Activated CD4-positive, alpha-beta T cell treated with anti-CD3 and anti-CD28 coated beads, Interleukin-2, amount 10 ng/mL, durations not matched to agents 7 days and 5 days (primary cell): ENCODE measurements around the gene PAPSS1. TPM values are rescaled to one million over a fixed set of nuclear protein-coding genes. Genes with fewer than 3 reads are reported as not detected.
"Not testable (repeated sequence)": the region's sequence is repeated elsewhere in the genome, so short reads cannot be mapped to it uniquely, and the experiment has no call there.

Experiments
- CTCF ChIA-PET: fragments of 350-600 bp; sonication (Branson Sonifier 250); formaldehyde crosslinking; loops from one replicate; lab custom pipeline; 2021; ENCODE audit warnings: antibody characterized with exemption; lab: Charles Lee
- POLR2A ChIA-PET: fragments of 350-600 bp; sonication (Branson Sonifier 250); formaldehyde crosslinking; loops from one replicate; lab custom pipeline; 2021; ENCODE audit warnings: antibody characterized with exemption; lab: Charles Lee
- DNase-seq: peaks from one replicate; pipeline ENCODE4 v3.0.0-alpha.2; 2020
- H3K27ac Mint-ChIP-seq: one replicate; pipeline ENCODE4 v1.8.0; 2021; ENCODE audit warnings: mild to moderate bottlenecking, moderate library complexity, mixed read lengths
- H3K27me3 Mint-ChIP-seq: one replicate; pipeline ENCODE4 v1.8.0; 2021; ENCODE audit warnings: mixed read lengths
- H3K36me3 Mint-ChIP-seq: one replicate; pipeline ENCODE4 v1.8.0; 2021; ENCODE audit warnings: low read depth, mixed read lengths
- H3K4me1 Mint-ChIP-seq: one replicate; pipeline ENCODE4 v1.8.0; 2021; ENCODE audit warnings: mixed read lengths
- H3K4me3 Mint-ChIP-seq: one replicate; pipeline ENCODE4 v1.8.0; 2021; ENCODE audit warnings: mild to moderate bottlenecking, moderate library complexity, mixed read lengths
- H3K9me3 Mint-ChIP-seq: one replicate; pipeline ENCODE4 v1.8.0; 2021; ENCODE audit warnings: mixed read lengths
- total RNA-seq, 2 experiments: library from RNA; stranded (reverse); gene quantifications; one replicate each; pipeline ENCODE4 v1.2.3, GENCODE V29; 2021

The PAPSS1 gene
- total RNA-seq, 2 experiments from 2014 or later: 17.5 to 19.6 TPM

DNA sequence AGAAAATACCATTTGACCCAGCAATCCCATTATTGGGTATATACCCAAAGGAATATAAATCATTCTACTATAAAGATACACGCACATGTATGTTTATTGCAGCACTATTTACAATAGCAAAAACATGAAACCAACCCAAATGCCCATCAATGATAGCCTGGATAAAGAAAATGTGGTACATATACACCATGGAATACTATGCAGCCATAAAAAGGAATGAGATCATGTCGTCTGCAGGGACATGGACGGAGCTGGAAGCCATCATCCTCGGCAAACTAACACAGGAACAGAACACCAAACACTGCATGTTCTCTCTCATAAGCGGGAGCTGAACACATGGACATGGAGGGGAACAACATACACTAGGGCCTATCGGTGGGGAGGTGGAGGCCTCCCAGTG, 23.8 kb downstream of the PAPSS1 start:
- H3K27me3 Mint-ChIP-seq, POLR2A ChIA-PET, H3K9me3 Mint-ChIP-seq, H3K27ac Mint-ChIP-seq, H3K4me3 Mint-ChIP-seq, H3K4me1 Mint-ChIP-seq, DNase-seq: not testable (repeated sequence)
- CTCF ChIA-PET: interaction anchor here (1.1 to 1.3 kb wide), 2 partner anchors 20 to 24 kb away, joined by 3 read pairs; partner anchors contain the start of gene PAPSS1
- peaks cover 41% of the 10 kb centered on the region for H3K36me3 Mint-ChIP-seq

GRCh38 chr4:107693132-107693531, 26.9 kb downstream of the PAPSS1 start:
- ChIA-PET POLR2A (no interaction called here), CTCF (no interaction called here)
- Mint-ChIP-seq H3K9me3 (peaks cover 6% of the 10 kb centered on the region), H3K27me3 (no peaks in the 10 kb centered on the region), H3K27ac (no peak overlapping the region), H3K4me1 (peaks cover 7% of the 10 kb centered on the region), H3K36me3 (peaks cover 23% of the 10 kb centered on the region), H3K4me3 (no peak overlapping the region)
- no peak for DNase-seq

- H3K4me3 Mint-ChIP-seq: no peak overlapping the region
- H3K9me3 Mint-ChIP-seq: peaks cover 3% of the 10 kb centered on the region
- no peaks in the 10 kb centered on the region for H3K27me3 Mint-ChIP-seq
- ChIA-PET CTCF (no interaction called here), POLR2A (no interaction called here)
- H3K27ac Mint-ChIP-seq: no peak overlapping the region
- peaks cover 19% of the 10 kb centered on the region for H3K36me3 Mint-ChIP-seq
- no peak for DNase-seq
- H3K4me1 Mint-ChIP-seq: peaks cover 7% of the 10 kb centered on the region
These were observed 27.8 kb downstream of the PAPSS1 start for GRCh38 chr4:107692202-107692601.

- H3K9me3 Mint-ChIP-seq: peaks cover 3% of the 10 kb centered on the region
- ChIA-PET CTCF (interaction anchor here (1.0 kb wide), 1 partner anchor 51 kb away, joined by 3 read pairs; no protein-coding TSS in a partner anchor), POLR2A (no interaction called here)
- DNase-seq: no peak
- peaks cover 7% of the 10 kb centered on the region for H3K4me1 Mint-ChIP-seq
- H3K27me3 Mint-ChIP-seq: no peaks in the 10 kb centered on the region
- peaks cover 18% of the 10 kb centered on the region for H3K36me3 Mint-ChIP-seq
- H3K27ac Mint-ChIP-seq: no peak overlapping the region
- H3K4me3 Mint-ChIP-seq: no peak overlapping the region
These were observed 28.7 kb downstream of the PAPSS1 start for GRCh38 chr4:107691378-107691777.

GRCh38 chr4:107689912-107690587, 30.0 kb downstream of the PAPSS1 start:
- DNase-seq: no peak
- POLR2A ChIA-PET: no interaction called here
- CTCF ChIA-PET: interaction anchor here (1.0 kb wide), 1 partner anchor 50 kb away, joined by 3 read pairs; no protein-coding TSS in a partner anchor
- no peak overlapping the region for H3K4me3 Mint-ChIP-seq
- H3K4me1 Mint-ChIP-seq: peaks cover 7% of the 10 kb centered on the region
- no peaks in the 10 kb centered on the region for H3K27me3 Mint-ChIP-seq
- no peak overlapping the region for H3K27ac Mint-ChIP-seq
- peaks cover 11% of the 10 kb centered on the region for H3K36me3 Mint-ChIP-seq
- H3K9me3 Mint-ChIP-seq: no peaks in the 10 kb centered on the region

- Mint-ChIP-seq H3K4me1 (peaks cover 7% of the 10 kb centered on the region), H3K27ac (no peak overlapping the region), H3K4me3 (no peak overlapping the region), H3K9me3 (no peaks in the 10 kb centered on the region), H3K27me3 (no peaks in the 10 kb centered on the region), H3K36me3 (peaks cover 8% of the 10 kb centered on the region)
- ChIA-PET CTCF (interaction anchor here (0.6 kb wide), 1 partner anchor 1297 kb away, joined by 3 read pairs; no protein-coding TSS in a partner anchor), POLR2A (no interaction called here)
- DNase-seq: no peak
These were observed 31.6 kb downstream of the PAPSS1 start for GRCh38 chr4:107688421-107688820.

DNA sequence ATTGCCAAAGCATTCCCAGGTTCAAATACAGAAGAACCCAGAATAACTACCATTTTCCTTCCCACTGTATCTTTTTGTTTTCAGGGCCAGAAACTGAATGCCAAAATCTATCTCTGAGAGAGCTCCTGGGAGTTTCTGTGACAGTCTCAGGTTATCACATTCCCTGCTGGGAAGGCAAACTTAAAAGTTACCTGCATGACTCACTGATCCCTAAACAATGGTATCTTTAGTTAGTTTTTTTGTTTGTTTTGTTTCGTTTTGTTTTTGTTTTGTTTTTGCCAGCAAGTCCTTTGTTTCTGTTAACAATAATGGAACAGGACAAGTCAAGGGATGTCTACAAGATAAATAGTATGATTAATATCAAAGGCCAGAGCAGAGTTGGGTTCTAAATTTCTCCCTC, 34.3 kb downstream of the PAPSS1 start:
- Mint-ChIP-seq H3K4me1 (no peaks in the 10 kb centered on the region), H3K4me3 (no peak overlapping the region), H3K36me3 (peaks cover 5% of the 10 kb centered on the region), H3K9me3 (no peaks in the 10 kb centered on the region), H3K27me3 (no peaks in the 10 kb centered on the region), H3K27ac (no peak overlapping the region)
- ChIA-PET POLR2A (no interaction called here), CTCF (no interaction called here)
- no peak for DNase-seq

- H3K27ac Mint-ChIP-seq: no peak overlapping the region
- peaks cover 12% of the 10 kb centered on the region for H3K36me3 Mint-ChIP-seq
- ChIA-PET CTCF (no interaction called here), POLR2A (no interaction called here)
- no peaks in the 10 kb centered on the region for H3K4me1 Mint-ChIP-seq
- H3K9me3 Mint-ChIP-seq: peaks cover 2% of the 10 kb centered on the region
- H3K4me3 Mint-ChIP-seq: no peak overlapping the region
- DNase-seq: no peak
- no peaks in the 10 kb centered on the region for H3K27me3 Mint-ChIP-seq
These were observed 36.2 kb downstream of the PAPSS1 start for GRCh38 chr4:107683873-107684272.

GRCh38 chr4:107682306-107682705, 37.7 kb downstream of the PAPSS1 start:
- Mint-ChIP-seq H3K27me3 (no peaks in the 10 kb centered on the region), H3K4me3 (no peak overlapping the region), H3K36me3 (peaks cover 22% of the 10 kb centered on the region), H3K27ac (no peak overlapping the region), H3K9me3 (peaks cover 2% of the 10 kb centered on the region), H3K4me1 (no peaks in the 10 kb centered on the region)
- DNase-seq: no peak
- POLR2A ChIA-PET: no interaction called here
- CTCF ChIA-PET: no interaction called here

GRCh38 chr4:107669068-107669467, 51.0 kb downstream of the PAPSS1 start:
- no peaks in the 10 kb centered on the region for H3K9me3 Mint-ChIP-seq
- DNase-seq: no peak
- H3K27ac Mint-ChIP-seq: no peak overlapping the region
- H3K4me3 Mint-ChIP-seq: no peak overlapping the region
- H3K36me3 Mint-ChIP-seq: peaks cover 3% of the 10 kb centered on the region
- POLR2A ChIA-PET: no interaction called here
- H3K4me1 Mint-ChIP-seq: no peaks in the 10 kb centered on the region
- CTCF ChIA-PET: no interaction called here
- H3K27me3 Mint-ChIP-seq: no peaks in the 10 kb centered on the region

DNA sequence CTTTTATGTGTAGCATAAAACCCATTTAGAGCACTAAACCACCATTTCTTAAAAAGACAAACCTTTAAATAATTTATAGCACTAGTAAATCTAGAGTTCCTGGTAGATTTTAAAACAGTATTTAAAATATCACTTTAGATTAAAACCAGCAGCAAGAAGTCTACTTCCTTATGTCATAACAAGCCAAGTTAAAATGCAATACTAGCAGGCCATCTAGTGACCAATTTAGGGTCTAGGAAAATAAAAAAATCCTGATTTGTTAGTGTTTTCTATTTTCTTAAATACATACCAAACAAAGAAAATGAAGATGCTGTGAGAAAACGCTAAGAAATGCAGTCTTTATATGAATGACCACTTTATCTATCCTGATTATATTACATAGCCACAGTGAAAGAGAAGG, 53.9 kb downstream of the PAPSS1 start:
- Mint-ChIP-seq H3K9me3 (no peaks in the 10 kb centered on the region), H3K4me1 (no peaks in the 10 kb centered on the region), H3K27ac (no peak overlapping the region), H3K36me3 (no peaks in the 10 kb centered on the region), H3K27me3 (no peaks in the 10 kb centered on the region), H3K4me3 (no peak overlapping the region)
- CTCF ChIA-PET: no interaction called here
- DNase-seq: no peak
- POLR2A ChIA-PET: no interaction called here

DNA sequence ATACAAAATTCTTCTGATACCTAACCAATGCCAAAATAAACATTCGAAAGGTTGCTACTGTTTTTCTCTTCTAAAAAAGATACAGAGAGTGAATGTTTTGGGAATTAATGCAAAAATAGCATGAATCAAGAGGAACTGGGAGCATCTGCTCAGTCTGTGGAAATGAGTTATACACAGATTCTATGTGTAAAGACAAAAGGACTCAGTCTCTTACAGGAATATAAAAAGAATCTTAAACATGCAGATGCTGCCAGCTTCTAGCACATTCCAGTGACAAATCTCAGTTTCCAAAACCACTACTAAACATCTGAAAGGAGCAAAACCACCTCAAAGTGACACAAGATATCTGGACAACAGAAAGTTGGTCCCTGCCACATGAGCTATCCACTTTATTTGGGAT, 55.0 kb downstream of the PAPSS1 start:
- POLR2A ChIA-PET: no interaction called here

GRCh38 chr4:107658400-107659336, 61.4 kb downstream of the PAPSS1 start:
- H3K27me3 Mint-ChIP-seq: no peaks in the 10 kb centered on the region
- CTCF ChIA-PET: no interaction called here

More for the DNA sequence above, 55.0 kb downstream of the PAPSS1 start:
- Mint-ChIP-seq H3K4me3 (no peak overlapping the region), H3K27me3 (no peaks in the 10 kb centered on the region), H3K36me3 (no peaks in the 10 kb centered on the region), H3K4me1 (no peaks in the 10 kb centered on the region), H3K9me3 (no peaks in the 10 kb centered on the region), H3K27ac (no peak overlapping the region)
- DNase-seq: no peak
- CTCF ChIA-PET: no interaction called here

More at GRCh38 chr4:107658400-107659336, 61.4 kb downstream of the PAPSS1 start:
- no peak for DNase-seq
- Mint-ChIP-seq H3K4me1 (no peaks in the 10 kb centered on the region), H3K27ac (no peak overlapping the region), H3K36me3 (peaks cover 2% of the 10 kb centered on the region), H3K4me3 (no peak overlapping the region), H3K9me3 (no peaks in the 10 kb centered on the region)
- POLR2A ChIA-PET: no interaction called here
